GM23248 (cell line): ENCODE measurements around the gene DNAJC22. TPM values are rescaled to one million over a fixed set of nuclear protein-coding genes. Genes with fewer than 3 reads are reported as not detected.

ENCODE experiments used
- DNase-seq: peaks from one replicate; pipeline ENCODE4 v3.0.0-alpha.2; 2015
- H2AFZ ChIP-seq: fragments of 200-600 bp; sonication (generic); 2 replicates; pipeline ENCODE4 v1.6.1; 2016; ENCODE audit warnings: antibody characterized with exemption
- H3F3A ChIP-seq: fragments of 200-600 bp; sonication (generic); 2 replicates; pipeline ENCODE4 v1.6.1; 2016; ENCODE audit warnings: mild to moderate bottlenecking, antibody characterized with exemption, mixed run types; ENCODE audit not compliant: insufficient read depth
- H3K27ac ChIP-seq: fragments of 200-600 bp; sonication (generic); 2 replicates; pipeline ENCODE4 v1.5.1; 2016; ENCODE audit warnings: mild to moderate bottlenecking
- H3K27me3 ChIP-seq: fragments of 200-600 bp; sonication (generic); replicated peaks from 2 replicates; pipeline ENCODE4 v1.6.1; 2016; ENCODE audit warnings: mild to moderate bottlenecking; ENCODE audit not compliant: insufficient read depth
- H3K36me3 ChIP-seq: fragments of 200-600 bp; sonication (generic); 2 replicates; pipeline ENCODE4 v1.6.1; 2016; ENCODE audit warnings: low read depth, mild to moderate bottlenecking
- H3K4me1 ChIP-seq: fragments of 200-600 bp; sonication (generic); 2 replicates; pipeline ENCODE4 v1.6.1; 2016; ENCODE audit warnings: mild to moderate bottlenecking; ENCODE audit not compliant: insufficient read depth
- H3K4me2 ChIP-seq: fragments of 200-600 bp; sonication (generic); one replicate; pipeline ENCODE4 v1.6.1; 2016; ENCODE audit warnings: mild to moderate bottlenecking; ENCODE audit not compliant: unreplicated experiment
- H3K4me3 ChIP-seq: fragments of 200-600 bp; sonication (generic); 2 replicates; pipeline ENCODE4 v1.5.1; 2016; ENCODE audit warnings: mild to moderate bottlenecking
- H3K79me2 ChIP-seq: fragments of 200-600 bp; sonication (generic); 2 replicates; pipeline ENCODE4 v1.6.1; 2016; ENCODE audit warnings: mild to moderate bottlenecking; ENCODE audit not compliant: insufficient read depth
- H3K9ac ChIP-seq: fragments of 200-600 bp; sonication (generic); 2 replicates; pipeline ENCODE4 v1.6.1; 2016; ENCODE audit warnings: mild to moderate bottlenecking
- H3K9me2 ChIP-seq: fragments of 200-600 bp; sonication (generic); 2 replicates; pipeline ENCODE4 v1.6.1; 2016; ENCODE audit warnings: mixed run types, mild to moderate bottlenecking, moderate library complexity; ENCODE audit not compliant: insufficient read depth
- H3K9me3 ChIP-seq: fragments of 200-600 bp; sonication (generic); one replicate; pipeline ENCODE4 v1.6.1; 2017; ENCODE audit warnings: low read depth
- H4K20me1 ChIP-seq: fragments of 200-600 bp; sonication (generic); 2 replicates; pipeline ENCODE4 v1.6.0; 2016; ENCODE audit not compliant: insufficient read depth
- EZH2 ChIP-seq: fragments of 200-600 bp; sonication (generic); IDR thresholded peaks from 2 replicates; pipeline ENCODE4 v1.6.1; 2018; ENCODE audit warnings: antibody characterized with exemption, mild to moderate bottlenecking; ENCODE audit not compliant: insufficient read depth, poor library complexity, severe bottlenecking
- EZH2phosphoT487 ChIP-seq: fragments of 200-600 bp; sonication (generic); IDR thresholded peaks from 2 replicates; pipeline ENCODE4 v1.6.1; 2018; ENCODE audit warnings: antibody characterized with exemption, moderate library complexity, mild to moderate bottlenecking, low read depth; ENCODE audit not compliant: insufficient read depth
- WGBS, 2 experiments: methylation state at CpG; one replicate each; pipeline ENCODE4 v1.1.6; 2015 to 2017; ENCODE audit warnings: low lambda C conversion rate in 2 of 2, low coverage in 1 of 2; ENCODE audit errors: missing lambda C conversion rate in 2 of 2; 5-methylcytosine and 5-hydroxymethylcytosine counted together
- in situ Hi-C: fragments of 300-500 bp; cut with MboI; formaldehyde crosslinking; loops from 2 replicates; pipeline ENCODE4 v1.15.0; 2020
- polyA plus RNA-seq: library from polyadenylated mRNA; unstranded; fragments of >200 nt; fragmentation: Nextera tagmentation; extraction: Ambion mirVana; gene quantifications from 2 replicates; pipeline ENCODE4 v1.2.1, GENCODE V29; 2016
- total RNA-seq: library from RNA; depleted of rRNA; stranded (reverse); fragments of >200 nt; shearing (Covaris generic); gene quantifications from 2 replicates; pipeline ENCODE4 v1.2.3, GENCODE V29; 2014

The DNAJC22 gene
- total and polyA plus RNA-seq, 2 experiments from 2014 or later, result 0.69 to 2.5 TPM

- no peak for DNase-seq
- Histone ChIP-seq H4K20me1 (no peaks in the 10 kb centered on the region), H3K4me3 (no peak overlapping the region), H3K9ac (no peak overlapping the region), H3K9me3 (no peaks in the 10 kb centered on the region), H3K27ac (no peak overlapping the region), H3K9me2 (no peaks in the 10 kb centered on the region), H3K4me2 (no peak overlapping the region), H3K4me1 (no peaks in the 10 kb centered on the region), H3K27me3 (no peaks in the 10 kb centered on the region), H3K36me3 (no peaks in the 10 kb centered on the region), H2AFZ (no peak overlapping the region), H3F3A (no peaks in the 10 kb centered on the region), H3K79me2 (peaks cover 7% of the 10 kb centered on the region; the same call in 1 of the 2 replicates)
- in situ Hi-C loops, result no loop called here
- WGBS, 2 experiments, result 81 to 84% methylated on average over 6 of the region's 6 CpGs
- TF ChIP-seq EZH2phosphoT487 (no peak), EZH2 (no peak)
These were observed 21.1 kb upstream of the DNAJC22 start for GRCh38 chr12:49325606-49326005.

GRCh38 chr12:49327368-49327767 is 19.3 kb upstream of the DNAJC22 start:
- Histone ChIP-seq H3K9me2 (no peaks in the 10 kb centered on the region), H3K4me3 (no peak overlapping the region), H3K9ac (no peak overlapping the region), H3K36me3 (no peaks in the 10 kb centered on the region), H3K4me1 (no peaks in the 10 kb centered on the region), H2AFZ (no peak overlapping the region), H3K79me2 (peaks cover 7% of the 10 kb centered on the region; the same call in 1 of the 2 replicates), H3K27ac (no peak overlapping the region), H3K4me2 (no peak overlapping the region), H4K20me1 (no peaks in the 10 kb centered on the region), H3K27me3 (no peaks in the 10 kb centered on the region), H3F3A (no peaks in the 10 kb centered on the region), H3K9me3 (no peaks in the 10 kb centered on the region)
- TF ChIP-seq EZH2 (no peak), EZH2phosphoT487 (no peak)
- no peak for DNase-seq
- in situ Hi-C loops, result no loop called here

GRCh38 chr12:49327887-49328286 is 18.8 kb upstream of the DNAJC22 start:
- H3K36me3 ChIP-seq, result no peaks in the 10 kb centered on the region
- H3K79me2 ChIP-seq, result peaks cover 7% of the 10 kb centered on the region; the same call in 1 of the 2 replicates

GRCh38 chr12:49328816-49329215 is 17.9 kb upstream of the DNAJC22 start:
- Histone ChIP-seq H3K36me3 (no peaks in the 10 kb centered on the region), H3K9me3 (no peaks in the 10 kb centered on the region), H3K27ac (no peak overlapping the region), H3K9ac (no peak overlapping the region), H3K79me2 (peaks cover 3% of the 10 kb centered on the region; the same call in 1 of the 2 replicates), H3K4me3 (no peak overlapping the region), H2AFZ (no peak overlapping the region), H3K4me2 (no peak overlapping the region), H3K4me1 (no peaks in the 10 kb centered on the region), H4K20me1 (no peaks in the 10 kb centered on the region), H3K27me3 (peaks cover 3% of the 10 kb centered on the region; the same call in 1 of the 2 replicates), H3F3A (no peaks in the 10 kb centered on the region), H3K9me2 (no peaks in the 10 kb centered on the region)
- no peak for DNase-seq
- TF ChIP-seq EZH2 (no peak), EZH2phosphoT487 (no peak)
- in situ Hi-C loops, result no loop called here
- WGBS, 2 experiments, result 98% methylated on average over 7 to 12 of the region's 12 CpGs

More at GRCh38 chr12:49327887-49328286, 18.8 kb upstream of the DNAJC22 start:
- Histone ChIP-seq H3K4me1 (no peaks in the 10 kb centered on the region), H3K9me2 (no peaks in the 10 kb centered on the region), H3K9ac (no peak overlapping the region), H4K20me1 (no peaks in the 10 kb centered on the region), H3K4me3 (no peak overlapping the region), H2AFZ (no peak overlapping the region), H3K9me3 (no peaks in the 10 kb centered on the region), H3K27ac (no peak overlapping the region), H3F3A (no peaks in the 10 kb centered on the region), H3K27me3 (no peaks in the 10 kb centered on the region), H3K4me2 (no peak overlapping the region)
- WGBS, 2 experiments, result 78 to 88% methylated on average over 2 of the region's 2 CpGs
- no peak for TF ChIP-seq EZH2
- no peak for TF ChIP-seq EZH2phosphoT487
- in situ Hi-C loops, result no loop called here
- no peak for DNase-seq
